Measurements from ENCODE around the gene MYRF.

The MYRF gene

GRCh38 chr11:61832754-61833153 lies 80.3 kb downstream of the MYRF start:
- Histone ChIP-seq H3K4me1 (ENCODE audit: control insufficient read depth, insufficient read depth, low read length) (peaks cover 10% of the 10 kb centered on the region; the same call in 1 of the 2 replicates), H3K36me3 (ENCODE audit: control insufficient read depth in 2 of 2, insufficient read depth in 1 of 2, low read length in 2 of 2) (no peaks in the 10 kb centered on the region), H3K27ac (ENCODE audit: extremely low read depth, low read depth, low read length) (no peak overlapping the region), H3K4me3 (ENCODE audit: low read depth, low read length) (no peak overlapping the region), H3K9me3 (ENCODE audit: control insufficient read depth, insufficient read depth, low read depth, low read length) (no peaks in the 10 kb centered on the region)
- ChIA-PET CTCF (no interaction called here), POLR2A (no interaction called here)
- TF ChIP-seq ZNF571 (tag by site-specific recombination; IDR thresholded peaks at IDR 0.05) (no peak), HOXD13 (CRISPR knock-in tag; IDR thresholded peaks at IDR 0.05; ENCODE audit: borderline replicate concordance) (no peak), ZNF266 (tag by site-specific recombination; IDR thresholded peaks at IDR 0.05; ENCODE audit: low read depth) (no peak), GLI2 (tag by site-specific recombination; IDR thresholded peaks at IDR 0.05; ENCODE audit: borderline replicate concordance, low read depth) (no peak), PBX3 (CRISPR knock-in tag; IDR thresholded peaks at IDR 0.05) (no peak), SCRT2 (tag by site-specific recombination; IDR thresholded peaks at IDR 0.05) (no peak), ZNF404 (tag by site-specific recombination; IDR thresholded peaks at IDR 0.05) (no peak), ZFHX2 (tag by site-specific recombination; conservative IDR thresholded peaks at IDR 0.05) (no peak), ZBTB20 (tag by site-specific recombination; IDR thresholded peaks at IDR 0.05) (no peak), SETDB1 (IDR thresholded peaks at IDR 0.05; ENCODE audit: insufficient read length, low read length) (no peak), ZNF629 (tag by site-specific recombination; IDR thresholded peaks at IDR 0.05) (no peak), ZNF514 (tag by site-specific recombination; IDR thresholded peaks at IDR 0.05) (no peak), BCL6B (tag by site-specific recombination; IDR thresholded peaks at IDR 0.05) (no peak), ZNF692 (tag by site-specific recombination; IDR thresholded peaks at IDR 0.05) (no peak), ZNF558 (tag by site-specific recombination; IDR thresholded peaks at IDR 0.05) (no peak), EGR2 (tag by site-specific recombination; IDR thresholded peaks at IDR 0.05; ENCODE audit: low read depth) (no peak), RBAK (tag by site-specific recombination; IDR thresholded peaks at IDR 0.05) (no peak), ZNF140 (tag by site-specific recombination; IDR thresholded peaks at IDR 0.05) (no peak), ZBTB49 (tag by site-specific recombination; IDR thresholded peaks at IDR 0.05; ENCODE audit: low read depth) (no peak), ZNF701 (tag by site-specific recombination; IDR thresholded peaks at IDR 0.05) (no peak)

GRCh38 chr11:61833471-61833870 lies 81.0 kb downstream of the MYRF start:
- Histone ChIP-seq H3K36me3 (ENCODE audit: control insufficient read depth in 2 of 2, insufficient read depth in 1 of 2, low read length in 2 of 2) (no peaks in the 10 kb centered on the region; a peak in 1 of 3 replicates), H3K27ac (ENCODE audit: extremely low read depth, low read depth, low read length) (no peak overlapping the region), H3K9me3 (ENCODE audit: control insufficient read depth, insufficient read depth, low read depth, low read length) (no peaks in the 10 kb centered on the region), H3K4me3 (ENCODE audit: low read depth, low read length) (no peak overlapping the region), H3K4me1 (ENCODE audit: control insufficient read depth, insufficient read depth, low read length) (peaks cover 10% of the 10 kb centered on the region; the same call in 1 of the 2 replicates)
- ChIA-PET POLR2A (no interaction called here), CTCF (interaction anchor here (0.6 to 1.3 kb wide), 2 partner anchors 19 to 36 kb away, joined by 3 read pairs; no protein-coding TSS in a partner anchor)
- TF ChIP-seq BCL11A (tag by site-specific recombination; IDR thresholded peaks at IDR 0.05; ENCODE audit: low read depth) (no peak), ZNF488 (tag by site-specific recombination; IDR thresholded peaks at IDR 0.05) (no peak), ZNF341 (tag by site-specific recombination; IDR thresholded peaks at IDR 0.05; ENCODE audit: low read depth) (no peak), ZNF132 (tag by site-specific recombination; IDR thresholded peaks at IDR 0.05; ENCODE audit: borderline replicate concordance) (no peak), TSHZ1 (tag by site-specific recombination; IDR thresholded peaks at IDR 0.05; ENCODE audit: borderline replicate concordance) (no peak), IKZF3 (tag by site-specific recombination; IDR thresholded peaks at IDR 0.05) (no peak), ZNF473 (tag by site-specific recombination; IDR thresholded peaks at IDR 0.05) (no peak)
